GM19438 (cell line): ENCODE results near the gene RPGR.

Source experiments
- ATAC-seq: cut with Tn5 transposase; IDR thresholded peaks from one replicate; pipeline ENCODE4 v1.9.1; 2021; ENCODE audit warnings: low read depth; ENCODE audit not compliant: unreplicated experiment

Gene RPGR

DNA sequence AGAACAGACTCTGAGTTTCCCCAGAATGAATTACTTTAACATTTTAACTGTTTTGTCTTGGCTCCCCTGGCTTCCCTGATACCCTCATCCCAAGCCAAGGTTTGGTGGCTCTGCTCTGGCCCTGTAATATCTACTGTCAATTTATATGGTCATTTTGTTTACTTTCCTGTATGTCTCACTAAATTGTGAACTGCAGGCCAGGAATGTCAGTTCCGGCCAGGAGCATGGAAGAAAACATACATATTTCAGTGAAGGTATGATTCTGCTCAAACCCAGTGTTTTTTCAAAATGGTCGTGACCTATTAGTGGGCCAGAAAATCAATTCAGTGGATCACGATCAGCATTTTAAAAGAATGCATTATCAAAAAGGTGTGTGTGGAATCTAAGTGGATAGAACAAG, 1.2 kb downstream of the RPGR start:
- ATAC-seq, result no peak

DNA sequence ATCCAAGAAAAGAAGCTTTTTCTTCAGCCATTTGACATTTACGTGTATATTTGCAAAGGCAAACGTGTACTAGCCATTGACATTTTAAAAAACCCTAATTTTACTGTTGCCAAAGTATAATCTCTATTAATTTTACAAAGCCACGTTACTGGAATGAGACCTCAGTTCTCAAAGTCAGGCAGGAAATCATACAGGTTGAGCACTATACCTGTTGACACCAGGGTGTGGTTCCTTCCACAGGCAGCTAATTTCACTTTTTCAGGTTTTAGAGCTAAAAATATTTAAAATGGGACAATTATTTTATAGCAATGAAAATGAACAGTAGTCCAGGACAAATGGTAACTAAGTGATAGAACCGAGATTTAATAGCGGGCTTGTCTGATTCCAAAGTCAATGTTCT, 6.5 kb downstream of the RPGR start:
- ATAC-seq, result no peak

DNA sequence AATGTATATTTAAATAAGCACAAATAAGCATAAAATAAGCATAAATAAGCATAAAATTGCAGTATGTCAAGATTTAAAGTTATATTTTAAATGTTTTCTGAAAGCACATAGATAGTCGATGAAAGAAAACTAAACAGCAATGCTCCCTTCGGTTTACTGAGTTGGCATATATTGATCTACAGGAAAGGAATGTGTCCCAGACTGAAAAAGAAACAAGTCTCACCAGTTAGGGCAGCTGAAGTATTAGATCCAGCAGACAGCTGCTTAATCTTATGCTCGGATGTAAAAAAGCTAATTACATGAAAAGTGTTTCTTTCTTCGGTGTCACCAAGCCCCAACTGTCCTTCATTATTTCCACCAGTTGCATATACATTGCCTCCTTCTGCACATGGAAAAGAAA, 8.7 kb downstream of the RPGR start:
- ATAC-seq, result no peak

DNA sequence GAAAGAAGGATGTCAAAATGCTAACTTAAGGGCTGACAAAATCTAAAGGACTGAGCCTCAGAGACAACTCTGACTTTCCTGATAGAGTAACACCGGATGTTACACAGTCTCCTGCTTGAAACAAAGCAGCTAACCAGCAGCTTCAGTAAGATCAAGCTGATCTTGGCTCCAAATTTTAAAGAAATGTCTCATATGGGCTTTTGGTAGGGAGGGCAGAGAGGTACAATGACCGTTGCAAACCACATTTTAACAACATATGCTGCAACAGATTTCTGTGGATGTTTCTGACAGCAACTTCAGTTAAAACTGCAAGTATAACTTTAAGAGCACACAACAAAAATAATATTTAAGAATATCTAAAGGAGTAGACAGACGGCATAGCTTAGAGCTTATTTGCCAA, 9.1 kb downstream of the RPGR start:
- no peak for ATAC-seq

DNA sequence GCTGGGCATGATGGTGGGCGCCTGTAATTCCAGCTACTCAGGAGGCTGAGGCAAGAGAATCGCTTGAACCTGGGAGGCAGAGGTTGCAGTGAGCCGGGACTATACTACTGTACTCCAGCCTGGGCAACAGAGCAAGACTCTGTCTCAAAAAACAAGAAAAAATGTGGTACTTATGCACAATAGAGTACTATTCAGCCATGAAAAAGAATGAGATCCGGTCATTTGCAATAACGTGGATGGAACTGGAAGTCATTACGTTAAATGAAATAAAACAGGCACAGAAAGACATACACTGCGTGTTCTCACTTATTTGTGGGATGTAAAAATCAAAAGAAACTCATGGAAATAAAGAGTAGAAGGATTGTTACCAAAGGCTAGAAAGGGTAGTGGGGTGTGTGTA, 12.1 kb downstream of the RPGR start:
- ATAC-seq, result no peak

DNA sequence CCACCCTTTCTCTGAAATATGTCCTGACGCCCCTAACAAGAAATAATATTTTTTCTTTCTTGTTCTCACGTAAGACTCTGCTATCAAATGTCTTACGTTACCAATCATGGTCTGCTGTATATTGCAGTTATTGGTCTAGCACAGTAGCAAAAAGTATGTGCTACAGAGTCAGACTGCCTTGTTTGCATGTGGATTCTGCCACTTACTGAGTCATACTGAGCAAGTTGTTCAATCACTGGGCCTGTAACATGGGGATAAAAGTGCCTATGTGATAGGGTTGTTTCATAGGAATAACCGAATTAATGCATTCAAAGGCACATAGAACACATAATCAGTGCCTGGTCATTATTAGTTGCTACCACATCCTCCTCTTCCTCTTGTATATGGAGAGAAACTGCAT, 14.1 kb downstream of the RPGR start:
- ATAC-seq, result no peak

DNA sequence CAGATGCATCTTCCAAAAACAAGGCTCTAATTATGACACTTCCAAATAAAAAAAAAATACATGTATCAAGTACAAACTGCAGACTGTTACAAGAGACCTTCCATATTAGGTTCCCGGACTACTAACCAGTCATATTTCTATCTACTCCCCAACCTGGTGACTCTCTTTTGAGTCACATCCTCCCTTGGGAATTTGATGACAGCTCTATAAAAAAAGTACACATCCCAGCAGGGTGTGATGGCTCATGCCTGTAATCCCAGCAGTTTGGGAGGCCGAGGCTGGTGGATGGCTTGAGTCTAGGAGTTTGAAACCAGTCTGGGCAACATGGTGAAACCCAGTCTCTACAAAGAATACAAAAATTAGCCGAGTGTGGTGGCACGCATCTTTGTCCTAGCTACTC, 14.9 kb downstream of the RPGR start:
- no peak for ATAC-seq

DNA sequence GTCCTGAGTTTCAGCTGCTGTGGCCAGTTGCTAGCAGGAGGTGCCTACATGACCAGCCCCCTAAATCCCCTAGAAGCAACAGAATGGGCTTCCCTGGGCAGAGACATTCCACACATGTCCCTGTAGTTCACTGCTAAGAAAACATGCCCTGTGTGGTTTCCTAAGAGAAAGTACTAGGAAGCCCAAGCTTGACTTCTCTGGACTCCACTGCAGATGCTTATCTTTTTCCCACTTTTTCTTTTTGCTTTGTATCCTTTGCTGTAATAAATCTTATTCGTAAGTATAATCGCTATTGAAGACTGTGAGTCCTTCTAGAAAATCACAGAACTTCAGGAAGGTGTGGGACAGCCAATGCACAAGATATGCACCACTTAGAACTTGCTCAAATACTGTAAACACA, 15.6 kb downstream of the RPGR start:
- ATAC-seq, result no peak

DNA sequence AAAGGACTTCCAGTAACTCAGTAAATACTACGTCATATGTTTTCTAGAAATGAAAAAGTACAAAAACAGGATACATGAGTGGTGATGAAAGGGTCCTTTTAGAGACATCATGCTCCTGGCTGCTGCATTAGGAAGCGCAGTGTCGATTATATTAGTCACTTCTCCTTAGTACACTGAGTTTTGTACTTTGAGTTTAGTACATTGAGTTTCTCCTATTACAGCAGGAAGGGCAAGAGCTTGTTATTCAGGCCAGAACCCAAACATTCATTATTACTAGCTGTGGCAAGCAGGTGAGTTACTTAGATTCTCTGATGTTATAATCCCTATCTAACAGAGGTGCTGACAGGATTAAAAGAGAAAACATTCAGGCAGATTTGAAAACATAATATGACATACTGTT, 21.3 kb downstream of the RPGR start:
- ATAC-seq, result no peak

DNA sequence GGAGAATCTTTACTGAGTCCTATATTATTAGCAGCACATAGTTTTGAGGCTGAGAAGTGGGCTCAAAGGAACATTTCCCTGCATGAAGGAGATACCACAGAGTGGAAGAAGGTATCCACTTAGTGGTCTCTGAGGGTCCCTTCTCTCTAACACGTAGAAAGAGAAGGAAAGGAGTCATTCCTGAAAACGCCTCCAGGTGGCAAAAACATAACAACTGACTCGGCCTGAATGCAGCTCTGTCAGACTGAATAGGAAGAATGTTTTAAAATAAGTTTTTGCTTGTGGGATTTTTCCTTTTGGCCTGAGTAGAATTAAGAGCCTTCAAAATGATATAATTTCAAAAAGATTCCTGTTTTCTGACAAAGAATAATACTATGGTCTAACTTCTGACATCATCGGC, 23.3 kb downstream of the RPGR start:
- ATAC-seq, result no peak

DNA sequence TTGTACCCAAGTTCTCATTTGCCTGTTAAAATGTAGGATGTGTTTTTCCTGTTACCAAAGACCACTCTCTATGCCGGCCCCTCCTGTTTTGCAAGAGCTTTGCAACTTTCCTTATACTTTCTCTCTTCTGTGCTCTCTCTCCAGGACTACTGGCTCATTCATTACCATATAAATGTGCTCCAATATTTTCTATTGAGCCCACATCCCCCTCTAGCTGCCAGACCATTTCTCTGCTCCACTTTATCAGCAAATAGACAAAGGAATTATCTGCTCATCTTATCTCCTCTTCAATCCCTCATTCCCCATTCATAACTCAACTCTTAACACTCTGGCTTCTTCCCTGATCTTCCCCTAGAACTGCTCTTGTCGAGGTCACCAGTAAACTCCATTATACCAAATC, 33.6 kb downstream of the RPGR start:
- no peak for ATAC-seq

DNA sequence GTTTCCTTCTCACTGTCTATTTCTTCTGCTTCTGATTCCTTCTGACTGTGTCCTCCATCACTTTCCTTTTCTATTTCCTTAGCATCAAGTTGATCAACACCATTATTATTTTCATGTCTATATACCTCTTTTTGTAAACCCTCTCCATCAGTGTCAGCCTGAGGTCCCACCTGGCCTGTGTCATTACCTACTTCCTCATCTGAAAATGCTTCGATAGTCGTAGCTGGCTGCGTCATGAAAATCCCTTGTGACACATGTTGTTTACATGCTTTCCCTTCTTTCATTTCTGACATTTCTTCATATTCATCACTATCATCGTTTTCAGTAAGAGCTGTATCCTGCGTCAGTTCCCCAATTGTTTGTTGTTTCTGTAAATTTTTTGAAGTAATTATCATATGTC, 39.6 kb downstream of the RPGR start:
- no peak for ATAC-seq

DNA sequence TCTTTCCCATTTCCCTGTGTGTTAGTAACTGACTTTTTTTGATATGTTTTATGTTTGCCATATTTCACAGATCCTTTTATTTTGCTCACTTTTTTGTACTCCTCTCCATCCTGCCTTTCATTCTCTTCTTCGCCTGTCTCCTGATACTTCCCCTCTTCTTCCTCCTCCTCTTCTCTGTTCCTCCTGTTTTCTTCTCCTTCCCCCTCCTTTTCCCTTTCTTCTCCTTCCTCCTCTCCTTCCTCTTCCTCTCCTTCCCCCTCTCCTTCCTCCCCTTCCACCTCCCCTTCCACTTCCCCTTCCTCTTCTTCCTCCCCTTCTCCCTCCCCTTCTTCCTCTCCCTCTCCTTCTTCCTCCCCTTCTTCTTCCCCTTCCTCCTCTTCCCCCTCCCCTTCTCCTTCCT, 41.7 kb downstream of the RPGR start:
- no peak for ATAC-seq

DNA sequence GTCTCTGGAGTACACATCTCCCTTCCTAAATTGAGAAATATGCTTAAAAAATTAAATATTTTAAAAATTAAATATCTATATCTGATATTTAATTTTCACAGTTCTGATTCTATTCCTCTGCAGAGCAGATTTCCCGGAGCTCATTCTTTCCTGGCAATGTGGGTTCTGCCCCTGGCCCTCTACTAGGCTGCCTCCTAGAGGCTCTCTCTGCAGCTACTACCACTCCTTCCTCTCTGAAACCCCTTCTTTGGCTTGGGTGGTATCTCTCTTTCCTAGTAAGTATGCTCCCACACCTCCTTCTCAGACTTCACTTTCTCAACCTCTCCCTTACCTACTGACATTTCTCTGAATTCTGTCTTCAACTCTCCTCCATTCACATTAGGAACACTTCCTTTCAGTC, 45.3 kb downstream of the RPGR start:
- ATAC-seq, result no peak

DNA sequence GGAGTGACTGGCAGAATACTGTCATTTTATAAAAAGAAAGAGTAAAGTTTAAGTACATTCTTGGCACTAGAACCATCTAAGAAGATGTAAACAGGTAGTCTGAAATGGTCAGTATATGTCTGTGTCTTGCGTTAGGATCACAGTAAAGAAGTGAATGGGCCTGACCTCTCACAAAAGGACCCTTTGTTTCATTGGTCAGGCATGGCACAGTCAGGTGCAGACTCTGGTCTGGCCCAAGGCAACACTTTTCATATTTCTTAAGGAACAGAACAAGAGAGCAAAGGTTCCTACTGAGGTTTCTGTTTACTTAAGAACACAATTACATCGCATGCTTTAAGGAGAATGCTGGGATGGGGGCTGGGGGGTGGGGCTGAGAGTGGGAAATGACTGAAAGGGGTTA, 48.1 kb downstream of the RPGR start:
- ATAC-seq, result no peak

DNA sequence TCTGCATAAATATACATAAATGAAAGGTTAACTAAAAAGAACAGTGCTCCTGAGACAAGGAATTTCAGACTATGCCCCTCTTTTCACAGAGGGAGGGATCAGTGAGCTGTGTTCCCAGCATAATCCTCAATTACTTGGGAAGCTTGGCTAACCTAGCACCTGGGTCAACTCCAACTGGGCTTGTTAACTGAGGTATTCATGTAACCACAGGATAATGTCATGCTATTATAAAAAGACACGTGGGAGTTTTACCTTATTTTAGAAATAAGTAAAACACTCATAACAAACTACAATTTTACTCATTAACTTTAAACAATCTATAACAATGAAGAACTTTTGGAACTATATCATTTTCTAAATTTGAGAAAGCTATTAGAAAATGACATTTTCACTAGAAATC, 48.6 kb downstream of the RPGR start:
- ATAC-seq, result no peak

DNA sequence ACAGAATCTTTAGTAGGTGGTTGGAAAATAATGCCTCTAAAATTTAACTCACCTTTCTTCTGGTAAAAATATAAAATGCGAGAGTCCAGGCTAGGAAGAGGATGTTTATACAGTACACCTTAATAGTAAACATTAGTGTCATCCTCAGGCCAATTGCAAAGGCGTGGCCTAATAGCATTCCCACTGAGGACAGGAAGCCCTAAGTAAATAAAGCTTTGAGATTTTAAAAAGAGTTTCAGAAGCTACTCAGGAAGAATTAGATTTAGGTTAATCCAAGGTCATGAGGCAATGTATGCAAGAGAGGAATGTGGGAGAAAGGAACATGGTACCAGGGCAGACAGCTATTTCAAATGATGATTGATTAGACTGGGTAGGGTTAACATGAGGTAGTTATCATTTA, 49.5 kb downstream of the RPGR start:
- no peak for ATAC-seq

DNA sequence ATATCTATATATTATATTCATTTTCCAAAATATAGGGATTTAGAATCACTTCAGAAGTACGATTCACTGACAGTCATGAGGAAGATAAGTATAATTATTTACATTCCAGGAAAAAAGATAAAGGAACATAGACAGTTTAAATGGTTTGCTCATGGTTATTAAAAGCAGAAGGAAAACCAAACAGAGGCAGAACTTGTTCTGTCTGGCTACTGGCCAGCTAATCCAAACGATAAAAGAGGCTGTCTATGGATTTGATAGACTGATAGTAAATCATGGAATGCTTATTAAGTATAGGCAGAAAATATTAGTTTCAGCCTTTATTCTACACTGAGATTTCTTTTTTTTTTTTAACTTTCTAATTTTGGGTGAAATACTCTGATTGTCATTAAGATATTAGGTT, 50.2 kb downstream of the RPGR start:
- no peak for ATAC-seq

DNA sequence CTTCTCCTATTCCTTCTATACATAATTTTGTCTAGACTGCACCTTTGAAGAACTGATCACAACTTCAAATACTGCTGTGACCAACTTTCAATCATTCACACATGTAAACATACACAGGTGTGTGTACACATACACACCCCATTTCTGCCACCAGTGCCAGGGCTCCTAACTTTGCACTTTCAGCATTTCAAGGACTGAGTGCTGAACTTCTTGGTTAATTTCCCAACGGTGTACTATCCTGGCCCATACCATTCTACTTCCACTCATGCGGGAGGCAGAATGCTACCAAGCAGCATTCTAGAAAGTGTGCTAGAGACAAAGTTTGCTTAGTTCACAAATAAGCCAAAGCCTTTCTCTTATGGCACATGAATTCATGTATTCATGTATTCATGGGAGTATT, 51.2 kb downstream of the RPGR start:
- no peak for ATAC-seq

DNA sequence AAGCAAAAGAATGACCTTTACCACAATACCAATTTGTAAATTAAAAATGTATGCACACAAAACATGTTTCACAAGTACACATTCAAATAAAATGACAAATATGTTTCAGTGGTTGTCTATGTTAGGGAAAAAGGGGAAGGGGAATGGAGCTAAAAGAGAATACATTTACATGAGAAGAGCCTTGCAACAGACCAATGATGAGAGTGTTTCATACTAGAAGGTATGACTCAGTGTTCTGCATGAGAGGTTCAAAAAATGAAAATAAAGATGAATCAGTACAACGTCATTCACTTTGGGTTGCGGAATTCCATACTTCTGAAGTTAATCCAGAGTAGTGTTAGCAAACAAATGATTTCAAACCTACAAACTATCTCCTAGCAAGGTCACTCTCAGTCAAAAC, 51.7 kb downstream of the RPGR start:
- ATAC-seq, result no peak

DNA sequence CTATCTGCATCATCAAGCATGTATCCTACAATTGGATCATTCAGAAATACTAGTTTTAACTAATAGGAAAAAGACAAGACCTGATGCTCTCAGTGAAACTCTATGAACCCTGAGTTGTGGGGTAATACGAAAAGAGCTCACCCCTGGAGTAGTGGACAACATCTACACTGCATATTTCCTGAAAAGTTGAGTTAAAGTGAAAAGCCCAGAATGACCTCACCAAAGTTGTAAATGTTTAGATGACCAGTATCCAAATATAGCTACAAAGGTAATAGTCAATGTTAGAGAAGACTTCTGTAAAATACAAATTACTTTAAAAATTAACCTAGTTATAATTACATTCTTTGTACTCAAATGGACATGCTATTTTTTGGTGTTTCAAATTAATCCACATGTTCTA, 53.9 kb downstream of the RPGR start:
- ATAC-seq, result no peak

DNA sequence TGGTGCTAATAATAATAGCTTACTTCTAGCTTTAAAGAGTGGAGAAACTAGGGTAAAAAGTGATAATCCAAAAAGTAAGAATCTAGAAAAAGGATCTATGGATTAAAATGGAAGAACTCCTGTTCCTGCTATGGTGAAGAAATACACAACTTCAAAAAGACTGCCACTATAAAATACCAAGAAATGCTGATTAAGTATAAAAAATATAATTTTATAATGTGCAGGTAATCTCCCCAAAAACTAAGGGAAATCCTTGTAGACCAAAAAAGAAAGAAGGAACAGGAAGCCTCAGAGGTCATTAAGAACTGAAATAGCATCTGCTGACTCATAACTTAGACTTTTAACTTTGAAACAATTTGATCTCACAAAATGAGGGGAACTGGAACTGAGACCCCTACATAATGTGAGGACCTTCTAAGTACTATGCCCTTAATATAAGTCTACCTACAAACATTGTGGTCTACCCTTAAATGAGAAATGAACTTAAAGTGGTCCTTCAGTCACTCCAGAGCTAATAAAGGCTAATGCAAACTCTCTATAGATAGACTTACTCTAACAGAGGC, 56.1 kb downstream of the RPGR start:
- ATAC-seq, result peak; percentile 77

DNA sequence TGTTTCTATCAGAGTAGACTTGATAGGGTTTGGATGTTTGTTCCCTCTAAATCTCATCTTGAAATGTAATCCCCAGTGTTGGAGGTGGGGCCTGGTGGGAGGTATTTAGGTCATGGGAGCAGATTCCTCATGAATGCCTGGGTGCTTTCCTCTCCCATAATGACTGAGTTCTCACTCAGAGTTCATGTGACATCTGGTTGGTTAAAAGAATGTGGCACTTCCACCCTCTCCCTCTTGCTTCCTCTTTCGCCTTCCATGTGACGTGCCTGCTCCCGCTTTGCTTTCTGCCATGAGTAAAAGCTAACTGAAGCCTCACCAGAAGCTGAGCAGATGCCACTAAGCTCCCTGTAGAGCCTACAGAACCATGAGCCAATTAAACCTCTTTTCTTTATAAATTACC, 59.3 kb downstream of the RPGR start:
- no peak for ATAC-seq
